ENCODE results near the gene B4GALT2. TPM values are rescaled to one million over a fixed set of nuclear protein-coding genes. Genes with fewer than 3 reads are reported as not detected.

Gene B4GALT2
- total and polyA plus RNA-seq, 2 donors: 7.3 to 10.3 TPM

DNA sequence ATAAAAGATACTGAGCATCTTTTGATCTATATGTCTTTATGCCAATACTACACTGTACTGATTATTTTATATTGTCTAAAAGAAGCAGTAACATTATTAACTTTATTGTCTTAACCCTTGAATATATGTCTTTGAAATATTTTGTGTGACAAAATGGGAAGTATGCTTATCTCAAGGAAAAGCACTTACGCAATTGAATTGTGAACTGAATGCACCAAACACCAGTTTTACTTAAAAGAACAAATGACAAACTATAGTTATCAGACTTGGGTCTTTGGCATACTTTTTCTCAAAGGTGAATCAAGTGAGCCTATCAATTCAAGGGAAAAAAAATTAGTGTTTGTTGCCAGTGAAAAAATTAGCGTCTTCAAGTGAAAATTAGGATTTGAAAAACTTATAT, 61.4 kb downstream of the B4GALT2 start:
- Histone ChIP-seq H3K27me3 (ENCODE audit: control insufficient read depth in 2 of 2, insufficient read depth in 1 of 2, low read length in 1 of 2) (no peaks in the 10 kb centered on the region), H3K36me3 (ENCODE audit: control insufficient read depth in 2 of 2, insufficient read depth in 2 of 2, low read length in 1 of 2) (no peaks in the 10 kb centered on the region), H3K9me3 (ENCODE audit: control insufficient read depth in 2 of 2, insufficient read depth in 1 of 2, low read length in 1 of 2) (no peaks in the 10 kb centered on the region), H3K4me1 (ENCODE audit: control insufficient read depth in 2 of 2, insufficient read depth in 2 of 2, low read length in 2 of 2) (peaks cover 0 to 3% of the 10 kb centered on the region in 2 donors), H3K27ac (ENCODE audit: low read depth in 1 of 2, low read length in 1 of 2) (no peak overlapping the region), H3K4me3 (ENCODE audit: low read length in 2 of 2) (no peak overlapping the region)
- no peak for DNase-seq (ENCODE audit: low read depth in 6 of 9, low spot score in 9 of 9)
- WGBS: 92% methylated on average over 2 of the region's 2 CpGs

Other genes with a start within 250 kb of the B4GALT2 start
- gene ARTN, start 45.4 kb upstream of the B4GALT2 start, total RNA-seq: 0.19 TPM
- gene ARTN, start 45.4 kb upstream of the B4GALT2 start, polyA plus RNA-seq: 1.5 TPM
- 10.5 TPM for gene IPO13, start 32.3 kb upstream of the B4GALT2 start, total RNA-seq
- gene IPO13, start 32.3 kb upstream of the B4GALT2 start, polyA plus RNA-seq: 26.1 TPM
- gene DPH2, start 9.2 kb upstream of the B4GALT2 start, total RNA-seq: 16.1 TPM
- gene DPH2, start 9.2 kb upstream of the B4GALT2 start, polyA plus RNA-seq: 14.4 TPM
- gene ATP6V0B, start 4.2 kb upstream of the B4GALT2 start, total RNA-seq: 110 TPM
- 198 TPM for gene ATP6V0B, start 4.2 kb upstream of the B4GALT2 start, polyA plus RNA-seq
- gene CCDC24, start 12.4 kb downstream of the B4GALT2 start, total RNA-seq: 2.1 TPM
- 11.1 TPM for gene CCDC24, start 12.4 kb downstream of the B4GALT2 start, polyA plus RNA-seq
- gene SLC6A9, start 52.3 kb downstream of the B4GALT2 start, total RNA-seq: 0.57 TPM
- 0.82 TPM for gene SLC6A9, start 52.3 kb downstream of the B4GALT2 start, polyA plus RNA-seq
- gene KLF17, start 139.6 kb downstream of the B4GALT2 start, total RNA-seq: not detected
- gene KLF17, start 139.6 kb downstream of the B4GALT2 start, polyA plus RNA-seq: 0.02 TPM
- under 0.01 TPM for gene KLF18, start 162.4 kb downstream of the B4GALT2 start, total RNA-seq
- 0.02 TPM for gene KLF18, start 162.4 kb downstream of the B4GALT2 start, polyA plus RNA-seq
- 21.2 TPM for gene DMAP1, start 234.3 kb downstream of the B4GALT2 start, total RNA-seq
- 81.6 TPM for gene DMAP1, start 234.3 kb downstream of the B4GALT2 start, polyA plus RNA-seq